Measurements from ENCODE around the gene MAST2. TPM values are rescaled to one million over a fixed set of nuclear protein-coding genes. Genes with fewer than 3 reads are reported as not detected.

Gene MAST2
- total RNA-seq, 1 experiment from 2014 or later = 41.9 TPM

- DNase-seq (ENCODE audit: low read depth, low spot score) = no peak
- Histone ChIP-seq H3K9me2 (ENCODE audit: insufficient read depth) (no peaks in the 10 kb centered on the region), H4K20me1 (ENCODE audit: insufficient read depth) (no peaks in the 10 kb centered on the region), H3K9ac (ENCODE audit: low read length) (no peak overlapping the region), H3K27ac (ENCODE audit: low read depth, low read length) (no peak overlapping the region), H3K4me3 (replicated peaks in 1 of 2; ENCODE audit: low read depth in 1 of 2, low read length in 2 of 2) (no peak overlapping the region), H3K4me2 (ENCODE audit: low read length) (no peak overlapping the region), H3K9me3 (ENCODE audit: control insufficient read depth in 1 of 2, insufficient read depth in 1 of 2, low read depth in 1 of 2, low read length in 2 of 2) (no peaks in the 10 kb centered on the region), H3K79me2 (ENCODE audit: insufficient read depth, low read length) (no peaks in the 10 kb centered on the region), H3K4me1 (ENCODE audit: control insufficient read depth in 1 of 2, insufficient read depth in 2 of 2, low read length in 2 of 2) (peaks cover 2 to 24% of the 10 kb centered on the region in 2 experiments; a peak in 3 of 4 replicates), H2AFZ (ENCODE audit: low read depth, low read length, poor library complexity, severe bottlenecking) (no peak overlapping the region), H3K36me3 (ENCODE audit: control insufficient read depth in 1 of 2, insufficient read depth in 2 of 2, low read length in 2 of 2) (no peaks in the 10 kb centered on the region), H3K27me3 (ENCODE audit: insufficient read depth, low read length) (no peaks in the 10 kb centered on the region)
- ATAC-seq = no peak
- RAD21 ChIA-PET (ENCODE audit: low non-redundant PET in 1 of 2, low total read pairs in 2 of 2, uncharacterized antibody in 2 of 2, unreplicated experiment in 2 of 2) = no interaction called here
- CTCF ChIA-PET = interaction anchor here (0.7 kb wide), 1 partner anchor 163 kb away, joined by 3 read pairs; no protein-coding TSS in a partner anchor
- BruUV-seq (replicated peaks) = no TSS peak
- no peak for TF ChIP-seq REST (IDR thresholded peaks at IDR 0.05; ENCODE audit: low read depth)
- TF ChIP-seq SP1 (IDR thresholded peaks at IDR 0.05; ENCODE audit: low read depth) = no peak
- TF ChIP-seq FOSL1 (IDR thresholded peaks at IDR 0.05; ENCODE audit: low read depth) = no peak
- TF ChIP-seq TCF7L2 (IDR thresholded peaks at IDR 0.05; ENCODE audit: borderline replicate concordance, extremely low read depth, insufficient read depth, insufficient read length) = no peak
- no peak for TF ChIP-seq EGR1 (IDR thresholded peaks at IDR 0.05; ENCODE audit: low read depth)
- no peak for TF ChIP-seq ZNF274 (IDR thresholded peaks at IDR 0.05; ENCODE audit: low read depth, low read length)
- TF ChIP-seq RAD21 (IDR thresholded peaks at IDR 0.05; ENCODE audit: low read depth) = no peak
- TF ChIP-seq YY1 (IDR thresholded peaks at IDR 0.05; ENCODE audit: extremely low read depth, insufficient replicate concordance, low read depth, low read length) = no peak
- no peak for TF ChIP-seq ZFX (IDR thresholded peaks at IDR 0.05)
- TF ChIP-seq SIN3A (IDR thresholded peaks at IDR 0.05; ENCODE audit: low read depth) = no peak
- no peak for TF ChIP-seq ZBTB33 (IDR thresholded peaks at IDR 0.05; ENCODE audit: extremely low read depth, insufficient replicate concordance, low read length)
- no peak for TF ChIP-seq CTCF (IDR thresholded peaks at IDR 0.05 in 2 of 3, conservative IDR thresholded peaks at IDR 0.05 in 1 of 3; ENCODE audit: borderline replicate concordance in 1 of 3, insufficient read depth in 1 of 3, low read depth in 2 of 3, low read length in 2 of 3)
- intact Hi-C loops (cut with micrococcal nuclease) = no loop called here
- POLR2A ChIA-PET = no interaction called here
Observed at GRCh38 chr1:46061146-46061545, 257.7 kb downstream of the MAST2 start.
